ENCODE data around the gene PCK1. TPM values are rescaled to one million over a fixed set of nuclear protein-coding genes. Genes with fewer than 3 reads are reported as not detected.

Gene PCK1
- total RNA-seq, 4 donors from 2014 or later = 16.1 to 131 (median 65.2) TPM

DNA sequence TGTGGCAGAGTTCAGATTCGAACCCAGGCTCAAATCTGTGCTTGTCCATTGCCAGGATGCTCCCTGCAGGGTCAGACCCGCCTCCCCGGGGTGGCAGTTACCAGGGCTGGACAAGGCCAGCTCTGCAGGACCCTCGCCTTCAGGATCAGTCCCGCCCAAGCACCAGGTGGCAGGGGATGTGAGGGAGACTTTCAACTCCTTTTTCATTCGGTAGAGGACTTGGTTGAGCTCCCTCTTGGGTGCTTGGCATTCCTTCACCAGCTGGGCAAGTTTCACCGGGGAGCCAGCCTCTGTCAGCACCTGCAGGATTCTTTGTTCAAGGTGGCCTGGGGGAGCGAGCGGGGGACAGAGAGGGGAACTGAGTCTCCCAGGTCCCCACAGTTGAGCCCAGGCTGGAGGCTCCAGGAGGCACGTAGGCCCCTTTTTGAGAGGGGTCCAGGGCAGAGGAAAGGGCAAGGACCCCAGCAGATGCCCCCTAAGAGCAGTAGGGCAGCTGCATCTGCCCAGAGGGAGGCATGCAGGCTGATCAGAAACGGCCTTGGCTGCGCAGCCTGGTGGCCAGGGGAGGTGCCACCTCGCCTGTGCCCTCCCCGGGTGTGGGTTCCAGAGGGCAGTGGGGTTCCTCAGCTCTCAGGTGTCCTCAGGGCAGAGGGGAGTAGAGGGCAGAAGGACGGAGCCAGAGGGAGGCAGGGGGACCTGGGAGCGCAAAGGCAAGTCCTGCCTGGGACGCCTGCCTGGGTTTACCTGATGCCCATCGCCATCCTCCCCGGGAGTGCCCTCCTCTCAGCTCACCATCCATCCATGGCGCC, 55.4 kb downstream of the PCK1 start:
- DNase-seq (ENCODE audit: low spot score in 2 of 2) = no peak
- WGBS, 2 donors = 92 to 95% methylated on average over 17 to 18 of the region's 20 CpGs
- Histone ChIP-seq H3K4me3 (no peak overlapping the region), H3K27ac (no peak overlapping the region), H3K9me3 (no peaks in the 10 kb centered on the region), H3K27me3 (no peaks in the 10 kb centered on the region), H3K4me1 (peaks cover 0 to 7% (median 3%) of the 10 kb centered on the region in 4 donors), H3K36me3 (no peaks in the 10 kb centered on the region)
- TF ChIP-seq EP300 (IDR thresholded peaks at IDR 0.05) (no peak), POLR2A (IDR thresholded peaks at IDR 0.05) (no peak)
- TF ChIP-seq, protein P1, sequence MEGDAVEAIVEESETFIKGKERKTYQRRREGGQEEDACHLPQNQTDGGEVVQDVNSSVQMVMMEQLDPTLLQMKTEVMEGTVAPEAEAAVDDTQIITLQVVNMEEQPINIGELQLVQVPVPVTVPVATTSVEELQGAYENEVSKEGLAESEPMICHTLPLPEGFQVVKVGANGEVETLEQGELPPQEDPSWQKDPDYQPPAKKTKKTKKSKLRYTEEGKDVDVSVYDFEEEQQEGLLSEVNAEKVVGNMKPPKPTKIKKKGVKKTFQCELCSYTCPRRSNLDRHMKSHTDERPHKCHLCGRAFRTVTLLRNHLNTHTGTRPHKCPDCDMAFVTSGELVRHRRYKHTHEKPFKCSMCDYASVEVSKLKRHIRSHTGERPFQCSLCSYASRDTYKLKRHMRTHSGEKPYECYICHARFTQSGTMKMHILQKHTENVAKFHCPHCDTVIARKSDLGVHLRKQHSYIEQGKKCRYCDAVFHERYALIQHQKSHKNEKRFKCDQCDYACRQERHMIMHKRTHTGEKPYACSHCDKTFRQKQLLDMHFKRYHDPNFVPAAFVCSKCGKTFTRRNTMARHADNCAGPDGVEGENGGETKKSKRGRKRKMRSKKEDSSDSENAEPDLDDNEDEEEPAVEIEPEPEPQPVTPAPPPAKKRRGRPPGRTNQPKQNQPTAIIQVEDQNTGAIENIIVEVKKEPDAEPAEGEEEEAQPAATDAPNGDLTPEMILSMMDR (IDR thresholded peaks at IDR 0.05) = no peak

GRCh38 chr20:57617079-57617795, 56.3 kb downstream of the PCK1 start:
- H3K4me1 ChIP-seq = peaks cover 0 to 13% (median 0%) of the 10 kb centered on the region in 4 donors
- no peaks in the 10 kb centered on the region for H3K9me3 ChIP-seq
- no peak for DNase-seq (ENCODE audit: low spot score in 2 of 2)
- no peak overlapping the region for H3K4me3 ChIP-seq
- no peaks in the 10 kb centered on the region for H3K36me3 ChIP-seq
- no peak overlapping the region for H3K27ac ChIP-seq
- H3K27me3 ChIP-seq = no peaks in the 10 kb centered on the region
- no peak for TF ChIP-seq EP300 (IDR thresholded peaks at IDR 0.05)
- 90 to 95% methylated on average over 6 of the region's 6 CpGs for WGBS, 2 donors

Other genes starting within 250 kb of the PCK1 start
- gene SPO11, start 231.3 kb upstream of the PCK1 start, total RNA-seq = not detected
- 10 to 100 TPM; 12.6 to 20.9 (median 19.0) TPM for gene RAE1, start 209.9 kb upstream of the PCK1 start, total RNA-seq
- 10 to 100 TPM in 1 of 4 donors, 1 to 10 TPM in 3; 4.8 to 14.4 (median 5.8) TPM for gene RBM38, start 169.7 kb upstream of the PCK1 start, total RNA-seq
- not detected for gene CTCFL, start 36.0 kb upstream of the PCK1 start, total RNA-seq
- 1 to 10 TPM in 1 of 4 donors, under 1 TPM in 1, not detected in 2; 0.78 to 3.6 TPM for gene ZBP1, start 59.3 kb downstream of the PCK1 start, total RNA-seq
- gene PMEPA1, start 148.9 kb downstream of the PCK1 start, total RNA-seq = 10 to 100 TPM; 10.2 to 33.6 (median 18.3) TPM

All from tibial nerve (tissue), 4 donors.